A549 (cell line): ENCODE measurements around the gene PNPLA3. TPM values are rescaled to one million over a fixed set of nuclear protein-coding genes. Genes with fewer than 3 reads are reported as not detected.

ENCODE experiments used
- ATAC-seq, 2 experiments: fragments of 200-7000 bp in 1 of 2; fragments of >200 bp in 1 of 2; cut with Nextera tagmentation in 1 of 2; cut with Tn5 transposase in 1 of 2; 3 replicates each; pipeline versions ENCODE4 v1.8.0 to v1.9.1; 2018 to 2020; ENCODE audit warnings: mild to moderate bottlenecking in 1 of 2, moderate library complexity in 1 of 2
- CTCF ChIA-PET: fragments of 300-600 bp; sonication (Branson Sonifier 250); formaldehyde crosslinking; extraction: SDS; loops from one replicate; lab custom pipeline; 2021; ENCODE audit warnings: antibody characterized with exemption, inconsistent platforms; lab: Yijun Ruan, JAX
- POLR2A ChIA-PET: fragments of 350-600 bp; formaldehyde crosslinking; extraction: SDS; loops from one replicate; lab custom pipeline; 2021; ENCODE audit warnings: antibody characterized with exemption, inconsistent platforms; lab: Yijun Ruan, JAX
- DNase-seq, 2 experiments: peaks; one replicate each; pipeline versions ENCODE4 v3.0.0 to v3.0.0-alpha.2; 2011 to 2016; ENCODE audit warnings: low read depth in 1 of 2, low spot score in 1 of 2
- FAIRE-seq: peaks from 2 replicates; lab custom pipeline; 2011; peaks lifted over from hg19 to GRCh38; lab: Jason Lieb, UNC
- H3K27ac ChIP-seq, 2 experiments: fragments of >200 bp; sonication (Bioruptor Twin); formaldehyde crosslinking; 3 replicates each; pipeline ENCODE4 v1.5.1; 2016 to 2017
- H3K4me1 ChIP-seq: fragments of >200 bp; sonication (Bioruptor Twin); formaldehyde crosslinking; 3 replicates; pipeline ENCODE4 v1.6.1; 2016
- H3K4me2 ChIP-seq: fragments of >200 bp; sonication (Bioruptor Twin); formaldehyde crosslinking; 3 replicates; pipeline ENCODE4 v1.6.1; 2016
- H3K4me3 ChIP-seq: fragments of >200 bp; sonication (Bioruptor Twin); formaldehyde crosslinking; 3 replicates; pipeline ENCODE4 v1.5.1; 2016
- H3K9me3 ChIP-seq: fragments of >200 bp; sonication (Bioruptor Twin); formaldehyde crosslinking; 3 replicates; pipeline ENCODE4 v1.6.1; 2016
- CBX2 ChIP-seq: fragments of 200-600 bp; sonication (generic); IDR thresholded peaks from 2 replicates; pipeline ENCODE4 v1.6.1; 2016; ENCODE audit warnings: low read depth, mild to moderate bottlenecking, borderline replicate concordance
- CBX8 ChIP-seq: fragments of 200-600 bp; sonication (generic); IDR thresholded peaks from 2 replicates; pipeline ENCODE4 v1.6.1; 2016
- CHD2 ChIP-seq: fragments of 150-350 bp; IDR thresholded peaks from 2 replicates; pipeline ENCODE4 v1.6.1; 2014; ENCODE audit warnings: low read length; ENCODE audit not compliant: partially characterized antibody
- EP300 ChIP-seq, 2 experiments: fragments of >200 bp; sonication (Bioruptor Twin); formaldehyde crosslinking; IDR thresholded peaks; 2 replicates in 1 of 2; 3 replicates in 1 of 2; pipeline ENCODE4 v1.6.1; 2016 to 2017
- FOSB ChIP-seq: fragments of 250-450 bp; sonication (Bioruptor Pico); IDR thresholded peaks from 2 replicates; pipeline ENCODE4 v1.5.0; 2020; ENCODE audit warnings: mild to moderate bottlenecking, moderate library complexity
- FOSL2 ChIP-seq, 2 experiments: fragments of 450-650 bp in 1 of 2; fragments of >200 bp in 1 of 2; sonication (Bioruptor Twin) in 1 of 2; formaldehyde crosslinking; IDR thresholded peaks; 2 replicates each; pipeline versions ENCODE4 v1.5.0 to v1.6.1; 2016 to 2020; ENCODE audit warnings: mild to moderate bottlenecking in 1 of 2, moderate library complexity in 1 of 2
- FOXS1 ChIP-seq: fragments of 250-450 bp; sonication (Bioruptor Pico); IDR thresholded peaks from 2 replicates; pipeline ENCODE4 v1.5.0; 2020; ENCODE audit warnings: mild to moderate bottlenecking, moderate library complexity
- HEYL ChIP-seq: fragments of 250-450 bp; sonication (Bioruptor Pico); IDR thresholded peaks from 2 replicates; pipeline ENCODE4 v1.8.0; 2021; ENCODE audit warnings: mild to moderate bottlenecking, moderate library complexity
- HOXB5 ChIP-seq: fragments of 250-450 bp; sonication (Bioruptor Pico); IDR thresholded peaks from 2 replicates; pipeline ENCODE4 v1.5.0; 2020; ENCODE audit warnings: mild to moderate bottlenecking, moderate library complexity
- JUN ChIP-seq, 2 experiments: fragments of >200 bp; sonication (Bioruptor Twin); formaldehyde crosslinking; IDR thresholded peaks; 2 replicates in 1 of 2; 3 replicates in 1 of 2; pipeline ENCODE4 v1.6.1; 2016 to 2017
- JUNB ChIP-seq: fragments of >200 bp; sonication (Bioruptor Twin); formaldehyde crosslinking; IDR thresholded peaks from 2 replicates; pipeline ENCODE4 v1.6.1; 2016
- KDM1A ChIP-seq: fragments of 200-600 bp; sonication (generic); IDR thresholded peaks from 2 replicates; pipeline ENCODE4 v1.6.1; 2016; ENCODE audit warnings: low read depth, mild to moderate bottlenecking
- MAZ ChIP-seq: fragments of 150-350 bp; IDR thresholded peaks from 2 replicates; pipeline ENCODE4 v1.6.1; 2014; ENCODE audit warnings: antibody characterized with exemption, low read depth, low read length, borderline replicate concordance
- MYC ChIP-seq: IDR thresholded peaks from 2 replicates; pipeline ENCODE4 v1.6.1; 2012; ENCODE audit warnings: mild to moderate bottlenecking, inconsistent platforms, low read length, improper control_type of control experiment, borderline replicate concordance
- NPAS2 ChIP-seq: fragments of 250-450 bp; sonication (Bioruptor Pico); IDR thresholded peaks from 2 replicates; pipeline ENCODE4 v1.8.0; 2022; ENCODE audit warnings: mild to moderate bottlenecking, moderate library complexity, borderline replicate concordance
- RAD21 ChIP-seq, 2 experiments: fragments of >200 bp in 1 of 2; sonication (Bioruptor Twin) in 1 of 2; formaldehyde crosslinking in 1 of 2; IDR thresholded peaks in 1 of 2; conservative IDR thresholded peaks in 1 of 2; 2 replicates in 1 of 2; 3 replicates in 1 of 2; pipeline ENCODE4 v1.6.1; 2012 to 2018; ENCODE audit warnings: inconsistent platforms in 1 of 2
- RCOR1 ChIP-seq: fragments of 150-350 bp; IDR thresholded peaks from 2 replicates; pipeline ENCODE4 v1.6.1; 2014; ENCODE audit warnings: antibody characterized with exemption, low read length, low read depth
- SMC3 ChIP-seq: fragments of >200 bp; sonication (Bioruptor Twin); formaldehyde crosslinking; IDR thresholded peaks from 3 replicates; pipeline ENCODE4 v1.6.1; 2018; ENCODE audit warnings: inconsistent platforms
- TFCP2L1 ChIP-seq: fragments of 250-450 bp; sonication (Bioruptor Pico); IDR thresholded peaks from 2 replicates; pipeline ENCODE4 v1.5.0; 2021; ENCODE audit warnings: mild to moderate bottlenecking
- TP53 ChIP-seq: fragments of 250-450 bp; sonication (Bioruptor Pico); IDR thresholded peaks from 2 replicates; pipeline ENCODE4 v1.5.0; 2021; ENCODE audit warnings: mild to moderate bottlenecking, moderate library complexity
- ZNF302 ChIP-seq: fragments of 250-450 bp; sonication (Bioruptor Pico); IDR thresholded peaks from 2 replicates; pipeline ENCODE4 v1.9.0; 2021; ENCODE audit warnings: inconsistent platforms, mild to moderate bottlenecking, moderate library complexity
- WGBS: methylation state at CpG from one replicate; pipeline ENCODE4 v1.1.6; 2017; ENCODE audit errors: missing lambda C conversion rate; 5-methylcytosine and 5-hydroxymethylcytosine counted together
- polyA plus RNA-seq, 4 experiments: library from polyadenylated mRNA; depleted of rRNA in 3 of 4; stranded (reverse); fragments of >200 nt; fragmentation: RNase III in 1 of 4; extraction: RNeasy Plus Mini Kit Qiagen cat#74134 plus additional on column Dnase treatment in 1 of 4; gene quantifications; 2 replicates in 3 of 4; 3 replicates in 1 of 4; pipeline ENCODE4 v1.2.3, GENCODE V29; 2011 to 2017
- TF ChIP-seq, protein P1 (sequence below): fragments of 250-450 bp; sonication (Bioruptor Pico); IDR thresholded peaks from 2 replicates; pipeline ENCODE4 v1.5.0; 2020; ENCODE audit warnings: low read depth, mild to moderate bottlenecking, moderate library complexity
- TF ChIP-seq, protein P2 (sequence below): fragments of >200 bp; sonication (Bioruptor Twin); formaldehyde crosslinking; IDR thresholded peaks from 3 replicates; pipeline ENCODE4 v1.6.1; 2016
- TF ChIP-seq, protein P3 (sequence below): IDR thresholded peaks from 2 replicates; pipeline ENCODE4 v1.6.1; 2012
- TF ChIP-seq, protein P4 (sequence below): IDR thresholded peaks from 2 replicates; pipeline ENCODE4 v1.6.1; 2012
- TF ChIP-seq, protein P5 (sequence below): fragments of 150-350 bp; IDR thresholded peaks from 2 replicates; pipeline ENCODE4 v1.6.1; 2014; ENCODE audit warnings: low read depth, mild to moderate bottlenecking, low read length

The PNPLA3 gene
- polyA plus RNA-seq, 2 of the 4 experiments (the other 2 are of a cell fraction): 1.3 to 1.8 TPM

DNA sequence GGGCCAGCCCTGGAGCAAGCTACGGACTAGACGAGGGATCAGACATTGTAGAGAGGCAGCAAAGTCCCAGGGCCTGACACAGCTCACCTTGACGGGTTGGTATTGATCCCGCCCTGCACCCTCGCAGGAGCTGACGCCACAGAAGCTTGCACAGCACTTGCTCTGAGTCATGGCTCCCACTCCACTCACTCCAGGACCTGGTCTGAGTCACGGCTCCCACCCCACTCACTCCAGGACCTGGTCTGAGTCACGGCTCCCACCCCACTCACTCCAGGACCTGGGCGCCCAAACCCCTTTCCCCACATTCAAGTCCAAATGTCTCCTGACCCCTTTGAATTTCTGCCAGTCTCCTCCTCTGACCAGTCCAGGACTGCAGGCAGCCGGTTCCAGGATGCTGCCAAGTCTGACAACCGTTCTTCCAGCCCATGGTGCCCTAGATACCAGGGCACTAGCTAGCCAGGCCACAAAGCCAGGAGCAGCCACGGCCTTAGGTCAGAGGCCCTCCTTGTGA is 25.8 kb upstream of the PNPLA3 start:
- peaks cover 32% of the 10 kb centered on the region for H3K4me1 ChIP-seq
- FAIRE-seq (no peak), DNase-seq (peak in 1 of 2 experiments; percentile 29), ATAC-seq (peak; percentile 52 to 62; a peak in 4 of 6 replicates)
- TF ChIP-seq JUNB: no peak
- no peak for TF ChIP-seq FOSL2 (IDR thresholded peaks at IDR 0.05)
- peak; percentile 47 for TF ChIP-seq FOSL2 (CRISPR knock-in tag; IDR thresholded peaks at IDR 0.05)
- peak overlapping the region in 1 of 2 experiments; percentile 76; a peak in 3 of 6 replicates for H3K27ac ChIP-seq
- 23% methylated on average over 4 of the region's 12 CpGs for WGBS
- peak overlapping the region; percentile 48 for H3K4me2 ChIP-seq
- ChIA-PET POLR2A (no interaction called here), CTCF (interaction anchor here (0.6 to 7.9 kb wide), 4 partner anchors 9 to 700 kb away, joined by 3 to 97 read pairs (median 3); no protein-coding TSS in a partner anchor)
- no peaks in the 10 kb centered on the region for H3K9me3 ChIP-seq
- H3K4me3 ChIP-seq: no peak overlapping the region

DNA sequence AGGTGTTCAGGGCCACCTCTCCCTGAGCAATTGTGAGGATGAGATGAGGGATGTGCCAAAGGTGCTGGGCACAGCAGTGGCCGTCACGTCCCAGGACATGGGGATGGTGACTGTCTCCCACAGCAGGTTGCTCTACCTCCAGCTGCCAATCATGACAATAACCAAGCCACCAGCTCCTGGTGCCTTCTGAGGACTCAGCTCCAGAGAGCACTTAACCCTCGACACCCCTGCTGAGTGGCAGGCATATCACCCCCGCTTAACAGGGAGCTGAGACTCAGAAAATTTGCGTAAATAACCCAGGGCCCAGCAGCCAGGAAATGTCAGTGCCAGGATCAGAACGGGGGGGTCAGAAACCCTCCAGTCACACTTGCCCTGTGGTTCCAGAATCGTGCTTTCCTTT is 23.4 kb upstream of the PNPLA3 start:
- DNase-seq: no peak

DNA sequence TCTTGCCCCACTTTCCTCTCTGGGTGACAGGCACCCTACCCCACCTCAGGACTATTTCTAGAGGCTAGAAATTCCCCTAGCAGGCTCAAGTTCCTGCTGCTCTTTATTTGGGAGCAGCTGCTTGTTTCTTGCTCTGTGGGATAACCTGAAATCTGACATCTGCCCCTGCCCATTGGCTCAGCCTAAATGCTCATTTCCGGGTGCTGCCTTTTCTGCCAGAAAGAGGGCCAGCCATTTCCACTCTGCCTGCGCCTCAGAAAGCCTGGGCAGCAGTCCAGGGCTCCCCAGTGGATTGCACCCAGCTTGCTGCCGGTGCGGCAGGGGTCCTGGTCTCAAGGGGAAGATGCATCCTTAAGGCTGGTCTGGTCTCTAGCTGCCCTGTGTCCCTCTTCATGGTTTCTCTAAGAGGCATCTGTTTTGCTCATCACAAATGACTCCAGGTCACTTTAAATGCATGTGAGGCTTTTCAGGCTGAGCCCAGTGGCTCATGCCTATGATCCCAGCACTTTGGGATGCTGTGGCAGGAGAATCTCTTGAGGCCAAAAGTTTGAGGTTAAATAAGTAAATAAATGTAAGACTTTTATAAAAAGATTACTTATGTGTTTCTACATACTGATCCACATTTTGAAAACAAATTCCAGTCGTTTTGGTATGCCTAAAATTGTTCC is 21.5 kb upstream of the PNPLA3 start:
- WGBS: 26% methylated on average over 5 of the region's 5 CpGs
- peak overlapping the region; percentile 32; the same call in 2 of the 3 replicates for H3K4me2 ChIP-seq

More for the DNA sequence above, 23.4 kb upstream of the PNPLA3 start:
- peaks cover 38% of the 10 kb centered on the region for H3K4me1 ChIP-seq
- H3K9me3 ChIP-seq: no peaks in the 10 kb centered on the region
- no peak overlapping the region for H3K4me3 ChIP-seq
- CTCF ChIA-PET: interaction anchor here (0.7 to 7.9 kb wide), 5 partner anchors 12 to 49 kb away, joined by 3 to 97 read pairs (median 3); no protein-coding TSS in a partner anchor
- TF ChIP-seq CBX8 (no peak), FOXS1 (CRISPR knock-in tag) (no peak), RCOR1 (no peak), JUNB (no peak), MAZ (no peak), TP53 (CRISPR knock-in tag) (no peak), MYC (no peak), FOSB (CRISPR knock-in tag) (no peak), ZNF302 (CRISPR knock-in tag) (no peak), HEYL (CRISPR knock-in tag) (no peak), KDM1A (no peak), NPAS2 (CRISPR knock-in tag) (no peak), JUN (IDR thresholded peaks at IDR 0.05) (no peak), CHD2 (no peak), HOXB5 (CRISPR knock-in tag) (no peak), EP300 (IDR thresholded peaks at IDR 0.05) (no peak)
- TF ChIP-seq, protein P1, sequence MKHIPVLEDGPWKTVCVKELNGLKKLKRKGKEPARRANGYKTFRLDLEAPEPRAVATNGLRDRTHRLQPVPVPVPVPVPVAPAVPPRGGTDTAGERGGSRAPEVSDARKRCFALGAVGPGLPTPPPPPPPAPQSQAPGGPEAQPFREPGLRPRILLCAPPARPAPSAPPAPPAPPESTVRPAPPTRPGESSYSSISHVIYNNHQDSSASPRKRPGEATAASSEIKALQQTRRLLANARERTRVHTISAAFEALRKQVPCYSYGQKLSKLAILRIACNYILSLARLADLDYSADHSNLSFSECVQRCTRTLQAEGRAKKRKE (CRISPR knock-in tag): no peak
- TF ChIP-seq, protein P2, sequence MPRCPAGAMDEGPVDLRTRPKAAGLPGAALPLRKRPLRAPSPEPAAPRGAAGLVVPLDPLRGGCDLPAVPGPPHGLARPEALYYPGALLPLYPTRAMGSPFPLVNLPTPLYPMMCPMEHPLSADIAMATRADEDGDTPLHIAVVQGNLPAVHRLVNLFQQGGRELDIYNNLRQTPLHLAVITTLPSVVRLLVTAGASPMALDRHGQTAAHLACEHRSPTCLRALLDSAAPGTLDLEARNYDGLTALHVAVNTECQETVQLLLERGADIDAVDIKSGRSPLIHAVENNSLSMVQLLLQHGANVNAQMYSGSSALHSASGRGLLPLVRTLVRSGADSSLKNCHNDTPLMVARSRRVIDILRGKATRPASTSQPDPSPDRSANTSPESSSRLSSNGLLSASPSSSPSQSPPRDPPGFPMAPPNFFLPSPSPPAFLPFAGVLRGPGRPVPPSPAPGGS: no peak
- TF ChIP-seq, protein P3, sequence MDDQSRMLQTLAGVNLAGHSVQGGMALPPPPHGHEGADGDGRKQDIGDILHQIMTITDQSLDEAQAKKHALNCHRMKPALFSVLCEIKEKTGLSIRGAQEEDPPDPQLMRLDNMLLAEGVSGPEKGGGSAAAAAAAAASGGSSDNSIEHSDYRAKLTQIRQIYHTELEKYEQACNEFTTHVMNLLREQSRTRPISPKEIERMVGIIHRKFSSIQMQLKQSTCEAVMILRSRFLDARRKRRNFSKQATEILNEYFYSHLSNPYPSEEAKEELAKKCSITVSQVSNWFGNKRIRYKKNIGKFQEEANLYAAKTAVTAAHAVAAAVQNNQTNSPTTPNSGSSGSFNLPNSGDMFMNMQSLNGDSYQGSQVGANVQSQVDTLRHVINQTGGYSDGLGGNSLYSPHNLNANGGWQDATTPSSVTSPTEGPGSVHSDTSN: no peak
- POLR2A ChIA-PET: no interaction called here
- peak overlapping the region in 1 of 2 experiments; percentile 67; a peak in 3 of 6 replicates for H3K27ac ChIP-seq
- WGBS: 40% methylated on average over 1 of the region's 7 CpGs
- no peak for FAIRE-seq
- ATAC-seq: no peak
- H3K4me2 ChIP-seq: no peak overlapping the region

More for the DNA sequence above, 21.5 kb upstream of the PNPLA3 start:
- no peaks in the 10 kb centered on the region for H3K9me3 ChIP-seq
- DNase-seq (peak; percentile 33 to 56), ATAC-seq (peak; percentile 66 to 77; a peak in 5 of 6 replicates), FAIRE-seq (no peak)
- no peak for TF ChIP-seq FOXS1 (CRISPR knock-in tag)
- no peak for TF ChIP-seq TFCP2L1 (CRISPR knock-in tag)
- peak; percentile 31; the same call in 1 of the 2 replicates for TF ChIP-seq JUNB
- no peak for TF ChIP-seq CBX2
- TF ChIP-seq MYC: no peak
- TF ChIP-seq, protein P4, sequence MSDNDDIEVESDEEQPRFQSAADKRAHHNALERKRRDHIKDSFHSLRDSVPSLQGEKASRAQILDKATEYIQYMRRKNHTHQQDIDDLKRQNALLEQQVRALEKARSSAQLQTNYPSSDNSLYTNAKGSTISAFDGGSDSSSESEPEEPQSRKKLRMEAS: 0 out of 2 replicates have a peak, but pooled peaks have one; percentile 34
- TF ChIP-seq FOSL2 (IDR thresholded peaks at IDR 0.05): peak; percentile 33; the same call in 1 of the 2 replicates
- TF ChIP-seq FOSL2 (CRISPR knock-in tag; IDR thresholded peaks at IDR 0.05): peak; percentile 68
- TF ChIP-seq, protein P5, sequence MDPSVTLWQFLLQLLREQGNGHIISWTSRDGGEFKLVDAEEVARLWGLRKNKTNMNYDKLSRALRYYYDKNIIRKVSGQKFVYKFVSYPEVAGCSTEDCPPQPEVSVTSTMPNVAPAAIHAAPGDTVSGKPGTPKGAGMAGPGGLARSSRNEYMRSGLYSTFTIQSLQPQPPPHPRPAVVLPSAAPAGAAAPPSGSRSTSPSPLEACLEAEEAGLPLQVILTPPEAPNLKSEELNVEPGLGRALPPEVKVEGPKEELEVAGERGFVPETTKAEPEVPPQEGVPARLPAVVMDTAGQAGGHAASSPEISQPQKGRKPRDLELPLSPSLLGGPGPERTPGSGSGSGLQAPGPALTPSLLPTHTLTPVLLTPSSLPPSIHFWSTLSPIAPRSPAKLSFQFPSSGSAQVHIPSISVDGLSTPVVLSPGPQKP: no peak
- no peak for TF ChIP-seq RAD21 (conservative IDR thresholded peaks at IDR 0.05 in 1 of 2, IDR thresholded peaks at IDR 0.05 in 1 of 2)
- no peak for TF ChIP-seq NPAS2 (CRISPR knock-in tag)
- TF ChIP-seq SMC3: no peak
- no peak overlapping the region for H3K4me3 ChIP-seq
- ChIA-PET POLR2A (no interaction called here), CTCF (interaction anchor here (1.0 to 7.9 kb wide), 2 partner anchors 18 to 44 kb away, joined by 3 to 97 read pairs; no protein-coding TSS in a partner anchor)
- H3K27ac ChIP-seq: peak overlapping the region in 1 of 2 experiments; percentile 79; a peak in 4 of 6 replicates
- H3K4me1 ChIP-seq: peaks cover 38% of the 10 kb centered on the region
